GM18502 (cell line): Measurements from ENCODE around the gene PAQR5.
"Not testable (repeated sequence)": the region's sequence is repeated elsewhere in the genome, so short reads cannot be mapped to it uniquely, and the experiment has no call there.

Source experiments
- ATAC-seq: cut with Tn5 transposase; IDR thresholded peaks from one replicate; pipeline ENCODE4 v1.9.1; 2021; ENCODE audit warnings: mild to moderate bottlenecking; ENCODE audit not compliant: unreplicated experiment, poor library complexity

PAQR5 gene

DNA sequence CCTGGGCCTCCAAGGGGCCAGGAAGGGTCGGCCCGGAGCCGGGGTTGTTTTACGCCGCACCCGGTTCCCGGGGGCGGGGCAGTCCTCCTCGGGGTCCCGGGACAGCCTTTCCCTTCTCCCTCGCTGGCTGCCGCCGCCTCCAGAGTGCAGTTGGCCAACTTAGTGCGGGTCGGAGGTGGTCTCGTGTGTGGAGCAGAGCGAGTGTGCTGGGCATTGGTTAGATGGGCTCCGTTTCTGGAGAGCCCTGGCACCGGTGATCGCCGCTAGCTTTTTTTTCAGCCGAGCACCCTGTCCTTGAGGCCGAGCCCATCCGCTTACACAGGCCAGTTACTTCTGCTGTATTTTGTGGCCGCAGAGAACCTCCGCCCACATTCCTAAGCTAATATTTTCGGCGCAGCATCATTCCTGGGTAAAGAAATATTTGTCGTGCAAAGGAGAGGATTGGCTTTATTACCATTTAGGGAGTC lies 116.0 kb downstream of the PAQR5 start:
- ATAC-seq, result peak; percentile 29

DNA sequence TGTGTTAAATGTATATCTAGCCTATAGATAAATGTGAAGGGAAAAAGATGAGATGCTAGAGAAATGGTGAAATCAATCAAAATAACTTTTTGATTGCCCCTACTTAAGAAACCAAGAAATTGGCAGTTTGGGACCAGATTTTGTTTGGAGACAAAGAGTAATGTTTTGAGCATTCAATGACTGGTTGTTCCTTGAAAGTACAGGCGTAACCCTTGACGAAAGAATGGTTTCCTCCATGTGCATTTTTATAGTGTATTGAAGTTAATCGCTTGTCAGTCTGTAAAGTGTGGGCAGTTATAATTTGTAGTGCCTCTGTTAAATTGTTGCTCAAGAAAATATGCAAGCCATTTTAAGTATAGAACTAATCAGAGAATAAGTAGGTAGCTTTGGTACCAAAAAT lies 116.7 kb downstream of the PAQR5 start:
- ATAC-seq, result no peak

DNA sequence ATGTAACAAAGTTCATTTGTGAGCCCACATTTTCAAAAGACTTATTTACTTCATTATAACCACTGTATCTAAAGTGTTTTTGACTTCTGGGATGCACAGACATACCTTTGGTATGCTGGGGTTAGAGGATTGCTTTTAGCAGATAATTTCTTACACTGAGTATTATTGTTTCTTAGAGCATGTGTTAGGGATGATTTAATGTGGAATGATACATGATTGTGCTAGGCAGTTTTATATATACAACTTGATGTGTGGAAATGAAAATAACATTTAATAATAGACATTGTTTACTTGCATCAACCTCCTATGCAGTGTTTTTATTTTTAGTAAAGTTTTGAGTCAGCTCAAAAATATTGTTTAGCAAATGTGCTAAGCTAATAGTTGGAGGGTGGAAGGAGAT lies 118.9 kb downstream of the PAQR5 start:
- no peak for ATAC-seq

DNA sequence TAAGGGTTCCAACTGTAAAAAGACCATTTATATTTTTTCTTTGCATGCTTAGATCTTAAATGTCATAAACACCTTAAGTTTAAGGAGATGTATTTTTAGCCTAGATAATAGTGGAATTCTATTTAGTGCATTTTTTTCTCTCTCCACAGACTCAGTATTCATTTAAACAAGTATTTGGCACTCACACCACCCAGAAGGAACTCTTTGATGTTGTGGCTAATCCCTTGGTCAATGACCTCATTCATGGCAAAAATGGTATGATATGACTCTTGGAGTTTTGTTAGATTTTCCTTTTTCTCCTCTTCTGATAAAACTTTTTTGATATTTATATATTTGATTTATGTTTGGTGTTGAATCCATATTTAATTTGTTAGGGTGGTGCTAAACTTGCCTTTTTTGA lies 122.8 kb downstream of the PAQR5 start:
- ATAC-seq, result no peak

DNA sequence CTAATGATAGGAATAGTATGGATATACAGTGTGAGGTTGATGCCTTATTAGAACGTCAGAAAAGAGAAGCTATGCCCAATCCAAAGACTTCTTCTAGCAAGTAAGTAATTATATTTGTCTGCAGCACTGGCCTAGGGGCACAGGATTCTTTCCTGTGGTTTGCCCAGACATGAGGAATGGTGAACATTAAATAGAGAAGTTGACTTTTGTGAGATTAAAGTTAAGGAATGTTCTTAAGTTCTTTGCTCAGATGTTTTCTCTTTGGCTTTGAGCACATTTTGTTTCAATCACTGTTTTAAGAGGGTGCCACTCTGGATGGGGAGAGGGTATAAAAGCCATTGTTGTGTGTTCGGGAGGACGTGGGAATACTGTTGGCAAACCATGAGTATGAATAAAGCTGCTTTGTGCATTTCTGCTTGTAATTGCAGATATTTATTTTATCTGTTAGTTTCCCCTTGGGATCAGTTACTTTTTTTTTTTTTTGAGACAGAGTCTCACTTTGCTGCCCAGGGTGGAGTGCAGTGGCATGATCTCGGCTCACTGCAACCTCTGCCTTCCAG lies 123.7 kb downstream of the PAQR5 start:
- no peak for ATAC-seq

DNA sequence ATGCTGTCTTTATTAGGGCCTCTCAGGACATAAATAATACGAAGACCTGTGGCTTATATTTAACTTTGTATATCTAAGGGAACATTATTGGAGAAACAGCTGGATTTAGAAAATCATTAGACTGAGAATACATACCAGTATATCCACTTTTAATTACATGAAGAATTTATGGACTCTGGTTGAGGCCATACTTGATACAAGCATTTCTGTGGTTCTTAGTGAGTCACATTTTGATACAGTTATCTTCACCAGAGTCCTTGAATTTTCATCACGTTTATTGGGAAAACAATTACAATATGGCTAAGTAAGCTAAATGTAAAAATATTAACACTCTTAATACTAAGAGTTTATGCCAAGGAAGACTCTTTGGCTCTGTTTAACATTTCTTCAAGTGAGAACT lies 125.3 kb downstream of the PAQR5 start:
- ATAC-seq, result no peak

DNA sequence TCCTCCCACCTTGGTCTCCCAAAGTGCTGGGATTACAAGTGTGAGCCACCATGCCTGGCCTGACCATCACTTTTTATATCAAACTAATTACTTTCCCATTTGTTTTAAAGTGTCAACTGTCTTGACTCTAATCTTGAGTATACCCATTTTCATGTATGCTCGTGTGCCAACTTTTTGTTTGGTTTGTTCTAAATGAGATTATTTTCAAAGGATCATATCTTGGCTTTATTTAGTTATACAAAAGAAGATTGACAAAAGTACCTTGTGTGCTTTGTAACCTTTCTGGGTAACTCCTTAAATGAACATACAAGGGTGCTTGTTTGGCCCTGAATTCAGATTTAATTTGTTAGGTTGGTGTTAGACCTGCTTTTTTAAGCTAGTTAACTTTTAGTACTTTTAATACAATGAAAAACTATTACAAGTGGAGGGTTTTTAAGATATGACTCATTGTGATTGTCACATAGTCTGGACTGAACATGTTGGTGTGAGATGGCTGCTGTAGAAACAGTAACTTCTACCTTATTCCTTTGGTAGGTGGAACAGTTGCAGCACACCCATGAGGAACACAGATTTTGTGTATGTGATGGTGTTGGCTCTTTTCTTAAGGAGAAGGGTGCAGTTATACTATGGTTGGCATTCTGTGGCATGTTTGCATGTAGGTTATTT lies 126.2 kb downstream of the PAQR5 start:
- ATAC-seq, result no peak

DNA sequence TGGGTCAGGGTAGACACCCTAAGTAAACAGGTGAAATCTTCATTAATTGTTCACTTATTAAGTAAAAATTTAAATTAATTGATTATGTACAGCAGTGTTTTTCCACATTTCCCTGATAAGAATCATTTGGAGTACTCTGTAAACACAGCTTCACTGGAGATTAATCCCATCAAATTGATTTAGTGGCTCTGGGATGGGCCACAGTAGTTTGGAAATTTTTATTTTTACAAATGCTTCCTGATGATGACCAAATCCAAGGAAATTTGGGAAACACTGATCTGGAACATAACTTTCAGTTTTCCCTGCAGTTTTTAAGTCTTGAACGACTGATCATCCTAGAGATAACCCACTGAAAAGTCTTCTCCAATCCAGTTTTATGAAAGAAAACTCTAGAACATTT lies 135.1 kb downstream of the PAQR5 start:
- ATAC-seq, result no peak

DNA sequence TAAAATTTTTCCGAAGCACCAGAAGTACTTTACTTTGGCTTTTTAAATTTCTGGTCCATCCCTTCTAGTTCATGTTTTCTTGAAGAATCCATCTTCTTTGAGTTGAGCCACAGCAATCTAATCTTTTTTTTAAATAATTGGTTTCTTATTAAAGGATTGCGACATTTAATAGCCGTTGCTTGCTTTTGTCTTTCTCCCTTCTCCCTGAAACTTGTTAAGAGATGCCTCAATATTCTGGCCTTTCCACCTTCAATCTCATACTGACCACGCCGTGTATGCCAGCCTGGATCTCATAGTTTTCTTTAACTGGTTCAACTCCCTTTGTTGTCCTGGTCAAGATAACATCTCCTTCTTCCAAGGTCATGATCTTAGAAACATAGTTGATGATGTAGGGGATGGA lies 135.5 kb downstream of the PAQR5 start:
- ATAC-seq, result no peak

DNA sequence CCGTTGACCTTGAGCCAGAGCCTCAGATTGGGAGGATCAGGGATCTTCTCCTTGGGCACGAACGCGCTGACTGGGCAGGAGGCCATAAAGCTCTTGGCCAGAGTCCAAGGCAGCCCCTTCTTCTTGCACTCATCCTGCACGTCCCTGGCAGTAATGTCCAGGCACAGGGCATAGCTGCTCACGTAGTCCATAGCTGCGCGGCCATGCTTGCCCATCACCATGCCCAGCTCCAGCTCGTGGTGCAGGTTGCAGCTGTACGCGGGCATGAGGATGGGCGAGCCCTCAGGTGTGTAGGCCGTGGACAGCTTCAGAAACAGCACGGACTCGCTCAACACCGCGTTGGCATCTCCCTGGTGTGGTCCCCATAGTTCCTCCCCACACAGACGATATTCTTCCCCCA lies 136.0 kb downstream of the PAQR5 start:
- ATAC-seq, result no peak

DNA sequence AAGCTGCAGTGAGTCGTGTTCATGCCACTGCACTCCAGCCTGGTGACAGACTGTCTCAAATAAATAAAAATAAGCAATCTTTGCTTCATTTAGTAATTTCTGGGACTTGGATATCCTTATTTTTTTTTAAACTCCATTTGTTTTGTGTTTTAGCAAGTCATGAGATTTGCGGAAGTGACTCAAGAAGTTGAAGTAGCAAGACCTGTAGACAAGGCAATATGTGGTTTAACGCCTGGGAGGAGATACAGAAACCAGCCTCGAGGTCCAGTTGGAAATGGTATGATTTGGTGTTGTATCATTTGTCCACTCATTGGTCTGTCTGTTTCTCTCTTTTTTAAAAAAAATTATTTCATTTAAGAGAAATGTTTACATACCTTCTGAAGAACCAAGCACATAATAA lies 137.3 kb downstream of the PAQR5 start:
- ATAC-seq, result no peak

DNA sequence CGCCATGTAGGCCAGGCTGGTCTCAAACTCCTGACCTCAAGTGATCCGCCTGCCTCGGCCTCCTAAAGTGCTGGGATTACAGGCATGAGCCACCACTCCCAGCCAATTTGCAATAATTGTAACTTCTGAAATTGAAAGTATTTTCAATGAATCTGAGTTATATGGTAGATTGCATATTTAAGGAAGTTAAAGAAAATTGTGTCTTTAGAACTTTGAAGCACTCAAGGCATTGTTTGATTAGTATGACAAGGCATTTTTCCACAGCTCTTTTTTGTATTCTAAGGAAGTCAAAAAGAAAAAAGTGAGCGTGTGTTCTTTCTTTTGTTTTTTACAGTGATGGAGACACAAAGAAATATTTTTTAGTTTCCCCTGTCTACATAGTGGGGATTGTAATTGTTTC lies 138.2 kb downstream of the PAQR5 start:
- ATAC-seq, result no peak

DNA sequence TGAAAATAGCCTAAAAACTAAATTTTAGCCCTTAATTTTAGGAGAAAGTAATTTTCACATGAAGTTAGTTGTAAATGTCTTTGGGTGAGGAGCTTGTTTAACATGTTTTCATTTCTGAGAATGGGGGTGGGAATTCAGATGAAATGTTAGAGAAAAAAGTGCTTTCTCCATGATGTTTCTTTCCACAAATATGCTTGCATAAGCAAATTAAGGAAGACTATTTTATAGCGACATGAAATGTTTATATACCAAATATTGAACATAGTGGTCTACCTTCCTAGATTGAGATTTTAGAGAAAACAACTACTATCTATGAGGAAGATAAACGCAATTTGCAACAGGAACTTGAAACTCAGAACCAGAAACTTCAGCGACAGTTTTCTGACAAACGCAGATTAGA lies 140.9 kb downstream of the PAQR5 start:
- no peak for ATAC-seq

DNA sequence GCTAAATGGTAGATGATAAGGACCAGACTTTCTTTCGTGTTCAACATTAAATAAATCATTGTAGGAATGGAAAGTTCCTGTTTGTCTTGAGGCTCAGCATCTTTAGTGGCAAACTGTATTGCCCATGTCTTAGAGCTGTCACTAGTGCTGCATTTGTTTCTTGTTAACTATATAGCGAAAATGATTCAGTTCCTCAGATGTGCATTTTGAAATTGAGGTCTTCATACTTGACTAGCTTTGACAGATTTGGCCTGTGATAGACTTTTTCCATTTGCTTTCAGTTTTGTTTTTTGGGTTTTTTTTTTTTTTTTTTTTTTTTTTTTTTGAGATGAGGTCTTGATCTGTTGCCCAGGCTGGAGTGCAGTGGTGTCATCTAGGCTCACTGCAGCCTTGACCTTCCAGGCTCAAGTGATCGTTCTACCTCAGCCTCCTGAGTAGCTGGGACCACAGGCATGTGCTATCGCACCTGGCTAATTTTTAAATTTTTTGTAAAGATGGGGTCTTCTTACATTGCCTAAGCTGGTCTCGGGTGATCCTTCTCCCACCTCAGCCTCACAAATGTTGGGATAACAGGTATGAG lies 144.4 kb downstream of the PAQR5 start:
- ATAC-seq, result peak; percentile 43

DNA sequence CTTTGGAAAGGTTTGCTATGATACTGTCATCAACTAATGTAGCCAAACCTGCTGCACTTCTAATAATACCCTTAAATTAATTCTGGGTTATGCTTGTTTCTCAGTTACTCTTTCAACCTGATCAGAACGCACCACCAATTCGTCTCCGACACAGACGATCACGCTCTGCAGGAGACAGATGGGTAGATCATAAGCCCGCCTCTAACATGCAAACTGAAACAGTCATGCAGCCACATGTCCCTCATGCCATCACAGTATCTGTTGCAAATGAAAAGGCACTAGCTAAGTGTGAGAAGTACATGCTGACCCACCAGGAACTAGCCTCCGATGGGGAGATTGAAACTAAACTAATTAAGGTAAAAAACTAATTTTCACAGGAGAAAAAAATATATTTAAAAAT lies 146.0 kb downstream of the PAQR5 start:
- no peak for ATAC-seq

DNA sequence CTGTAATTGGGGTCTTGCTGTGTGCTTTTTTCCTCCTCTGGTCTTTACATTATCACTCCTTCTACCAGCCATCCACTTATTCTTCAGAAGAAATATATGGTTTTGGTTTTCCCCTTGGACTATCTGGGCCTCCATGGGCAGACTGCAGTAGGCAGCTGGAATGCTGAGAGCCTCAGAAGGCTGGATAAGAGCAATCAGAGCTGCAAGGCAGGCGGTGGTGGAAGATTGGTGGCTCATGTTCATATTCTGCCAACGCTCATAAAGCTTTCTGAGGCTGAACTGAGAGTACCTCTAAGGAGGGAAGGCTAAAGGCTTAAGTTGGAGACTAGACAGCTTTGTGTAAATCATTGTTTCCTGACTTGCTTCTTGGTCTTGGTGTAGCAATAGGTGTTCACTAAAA lies 148.2 kb downstream of the PAQR5 start:
- ATAC-seq, result no peak

DNA sequence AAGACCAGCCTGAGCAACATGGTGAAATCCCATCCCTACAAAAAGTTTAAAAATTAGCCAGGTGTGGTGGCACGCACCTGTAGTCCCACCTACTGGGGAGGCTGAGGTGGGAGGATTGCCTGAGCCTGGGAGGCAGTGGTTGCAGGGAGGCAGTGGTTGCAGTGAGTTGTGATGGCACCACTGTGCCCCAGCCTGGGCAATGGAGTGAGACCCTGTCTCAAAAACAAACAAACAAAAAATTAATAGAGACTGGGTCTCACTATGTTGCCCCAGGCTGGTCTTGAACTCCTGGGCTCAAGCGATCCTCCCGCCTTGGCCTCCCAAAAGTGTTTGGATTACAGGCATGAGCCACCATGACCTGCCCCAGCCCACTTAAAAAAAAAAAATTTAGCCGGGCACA lies 151.5 kb downstream of the PAQR5 start:
- ATAC-seq, result not testable (repeated sequence)

DNA sequence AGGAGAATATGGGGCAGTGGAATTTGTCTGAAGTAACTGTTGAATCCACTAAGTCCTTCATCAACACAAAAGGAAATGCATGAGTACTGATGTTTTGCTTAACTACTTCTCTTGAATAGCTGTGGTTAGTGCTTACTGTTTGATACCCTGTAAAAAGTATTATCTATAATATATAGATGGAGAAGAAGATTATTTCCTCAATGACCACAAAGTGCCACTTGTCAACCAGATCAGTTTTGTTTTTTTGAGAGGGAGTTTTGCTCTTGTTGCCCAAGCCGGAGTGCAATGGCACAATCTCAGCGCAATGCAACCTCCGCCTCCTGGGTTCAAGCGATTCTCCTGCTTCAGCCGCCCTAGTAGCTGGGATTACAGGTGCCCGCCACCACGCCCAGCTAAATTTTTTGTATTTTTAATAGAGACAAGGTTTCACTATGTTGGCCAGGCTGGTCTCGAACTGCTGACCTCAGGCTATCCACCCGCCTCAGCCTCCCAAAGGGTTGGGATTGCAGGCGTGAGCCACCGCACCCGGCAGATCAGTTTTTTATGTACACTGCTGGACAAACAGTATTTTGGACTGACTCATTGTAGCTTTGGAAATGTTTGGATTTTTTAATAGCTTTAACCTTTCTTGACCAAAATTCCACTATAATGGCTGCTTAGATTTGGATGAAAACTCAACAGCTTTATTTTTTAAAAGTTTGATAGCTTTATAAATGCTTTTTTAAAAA lies 152.4 kb downstream of the PAQR5 start:
- ATAC-seq, result no peak

DNA sequence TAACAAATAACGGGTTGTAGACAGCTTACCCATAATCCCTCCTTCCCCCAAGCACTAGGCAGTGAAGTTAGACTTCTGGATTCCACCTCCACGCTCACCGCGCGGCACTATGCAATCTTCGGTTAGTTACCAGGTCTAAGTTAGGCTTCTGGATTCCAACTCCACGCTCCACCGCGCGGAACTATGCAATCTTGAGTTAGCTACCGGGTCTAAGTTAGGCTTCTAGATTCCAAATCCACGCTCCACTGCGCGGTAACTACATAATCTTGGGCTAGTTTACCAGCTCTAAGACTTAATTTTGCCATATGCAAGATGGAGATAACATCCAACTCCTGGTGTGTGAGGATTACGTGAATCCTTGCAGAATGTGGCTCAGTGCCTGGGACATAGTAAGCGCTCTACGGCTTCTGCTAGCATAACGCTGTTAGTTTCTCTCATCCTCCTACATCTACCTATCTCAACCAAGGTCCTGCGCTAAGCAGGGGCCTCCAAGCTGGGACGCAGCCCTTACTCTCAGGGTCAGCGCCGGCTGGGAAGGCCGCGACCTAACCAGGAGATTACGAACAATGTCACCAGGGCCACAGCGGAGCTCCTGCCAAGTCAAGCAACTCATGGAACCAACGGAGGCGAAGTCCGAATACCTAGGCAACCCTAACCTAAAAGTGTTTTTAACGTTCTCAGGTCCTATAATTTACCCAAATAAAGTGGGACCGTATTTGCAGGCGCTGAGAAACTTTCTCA lies 153.4 kb downstream of the PAQR5 start:
- ATAC-seq, result peak; percentile 35

DNA sequence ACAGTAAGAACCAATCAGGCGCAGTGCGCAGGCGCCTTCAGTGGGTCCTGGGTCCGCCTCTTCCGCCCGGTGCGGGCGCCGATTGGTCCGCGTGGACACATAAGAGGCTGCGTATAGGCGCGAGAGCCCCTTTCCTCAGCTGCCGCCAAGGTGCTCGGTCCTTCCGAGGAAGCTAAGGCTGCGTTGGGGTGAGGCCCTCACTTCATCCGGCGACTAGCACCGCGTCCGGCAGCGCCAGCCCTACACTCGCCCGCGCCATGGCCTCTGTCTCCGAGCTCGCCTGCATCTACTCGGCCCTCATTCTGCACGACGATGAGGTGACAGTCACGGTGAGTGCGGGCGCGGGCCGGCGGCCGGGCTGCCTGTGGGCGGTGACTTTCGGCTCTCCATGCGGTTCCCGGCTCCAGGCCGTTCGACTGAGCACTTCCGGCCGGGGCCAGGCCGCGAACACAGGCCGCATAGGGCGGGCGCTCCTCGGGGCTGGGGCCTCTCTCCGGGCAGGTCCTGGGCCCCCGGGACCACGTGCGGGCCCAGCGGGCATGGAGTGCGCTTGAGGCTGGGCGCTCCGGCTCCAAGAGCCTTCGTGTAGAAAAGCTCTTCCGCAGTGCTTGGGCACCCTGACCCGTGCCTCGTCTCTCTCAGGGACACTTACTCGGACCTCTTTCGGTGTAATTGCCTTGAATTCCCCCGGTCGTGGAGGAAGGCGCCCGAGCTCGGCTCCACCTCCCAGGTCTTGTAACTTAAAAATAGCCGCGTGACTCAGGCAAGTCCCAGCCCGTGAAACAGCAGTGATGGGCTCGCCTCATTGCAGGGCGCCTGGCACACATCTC lies 154.2 kb downstream of the PAQR5 start, which contains the start of gene RPLP1:
Gene RPLP1, plus strand, starts transcription at position 127 of the 830 bp plus-strand sequence. Its CDS starts 131 bp downstream, at position 258.
- ATAC-seq, result peak; percentile 83
